PC-3 (cell line): Measurements from ENCODE around the gene MTHFR.

Source experiments
- CTCF ChIP-seq: fragments of 300-600 bp; sonication (generic); conservative IDR thresholded peaks from 2 replicates; pipeline ENCODE4 v1.5.1; 2017; ENCODE audit warnings: antibody characterized with exemption, low read depth, mild to moderate bottlenecking, low read length
- EZH2 ChIP-seq: fragments of 300-600 bp; sonication (generic); IDR thresholded peaks from one replicate; pipeline ENCODE4 v1.6.1; 2017; ENCODE audit warnings: antibody characterized with exemption, mild to moderate bottlenecking, low read length; ENCODE audit not compliant: unreplicated experiment
- EZH2phosphoT487 ChIP-seq: fragments of 300-600 bp; sonication (generic); IDR thresholded peaks from 2 replicates; pipeline ENCODE4 v1.6.1; 2018; ENCODE audit warnings: mild to moderate bottlenecking, antibody characterized with exemption, low read length, borderline replicate concordance

- TF ChIP-seq CTCF (no peak), EZH2phosphoT487 (no peak), EZH2 (no peak)
Measured at GRCh38 chr1:11807133-11807532, 1.4 kb upstream of the MTHFR start.
